SK-N-MC (cell line): ENCODE measurements around the gene NUBP1.

Experiments
- EZH2 ChIP-seq: fragments of 200-600 bp; sonication (generic); IDR thresholded peaks from one replicate; pipeline ENCODE4 v1.6.1; 2017; ENCODE audit warnings: antibody characterized with exemption
- FOXP2 ChIP-seq: optimal IDR thresholded peaks from 2 replicates; pipeline ENCODE3; 2011; ENCODE audit warnings: mild to moderate bottlenecking, moderate library complexity; ENCODE audit not compliant: insufficient read depth; ENCODE audit errors: extremely low read length, control extremely low read depth
- POLR2AphosphoS5 ChIP-seq: IDR thresholded peaks from 2 replicates; pipeline ENCODE4 v1.6.1; 2012; ENCODE audit warnings: mild to moderate bottlenecking, low read depth, low read length, borderline replicate concordance

DNA sequence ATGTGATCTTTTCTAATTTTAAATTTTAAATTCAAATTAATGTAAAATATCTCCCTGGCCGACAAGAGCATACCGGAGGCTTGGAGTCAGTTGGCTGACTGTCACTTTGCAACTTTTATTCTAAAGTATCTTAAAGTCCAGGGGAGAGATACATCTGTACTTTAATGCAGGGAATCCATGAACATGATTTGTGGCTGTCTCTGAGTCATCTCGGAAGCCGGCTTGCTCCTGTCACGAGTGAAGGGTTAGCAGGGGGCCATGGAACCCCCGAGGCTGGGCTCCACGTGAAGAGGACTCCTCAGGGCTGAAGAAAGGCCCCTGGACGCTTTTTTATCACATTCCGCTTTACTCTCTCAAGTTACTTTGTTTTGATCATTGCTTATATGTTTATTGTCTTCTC is 61.7 kb downstream of the NUBP1 start:
- TF ChIP-seq POLR2AphosphoS5 (no peak), EZH2 (no peak), FOXP2 (no peak)
